Panc1 (cell line): ENCODE results near the gene CCDC8. TPM values are rescaled to one million over a fixed set of nuclear protein-coding genes. Genes with fewer than 3 reads are reported as not detected.

Source experiments
- ATAC-seq: fragments of 200-7000 bp; cut with Tn5 transposase; 2 replicates; pipeline ENCODE4 v1.9.1; 2020; ENCODE audit warnings: mild to moderate bottlenecking, moderate library complexity
- BruUV-seq: library from RNA; stranded (reverse); fragments of 400-500 nt; replicated peaks from 2 replicates; lab custom pipeline; 2021; lab: Mats Ljungman, UMichigan
- CTCF ChIA-PET: fragments of 300-600 bp; sonication (Branson Sonifier 250); formaldehyde crosslinking; loops from one replicate; lab custom pipeline; 2022; ENCODE audit warnings: antibody characterized with exemption; lab: Charles Lee
- POLR2A ChIA-PET: fragments of 300-600 bp; sonication (Branson Sonifier 250); formaldehyde crosslinking; loops from one replicate; lab custom pipeline; 2022; ENCODE audit warnings: antibody characterized with exemption; lab: Charles Lee
- DNase-seq: peaks from one replicate; pipeline ENCODE4 v3.0.0-alpha.2; 2010; ENCODE audit warnings: low read depth, low spot score
- H3K27ac ChIP-seq: 2 replicates; pipeline ENCODE4 v1.5.1; 2011; ENCODE audit warnings: mild to moderate bottlenecking, low read length, inconsistent platforms
- H3K27me3 ChIP-seq: fragments of 200-500 bp; sonication (Bioruptor generic); 2 replicates; pipeline ENCODE4 v1.6.0; 2014; ENCODE audit warnings: low read length, inconsistent platforms; ENCODE audit not compliant: control insufficient read depth, insufficient read depth
- H3K36me3 ChIP-seq: fragments of 200-500 bp; sonication (Bioruptor generic); 2 replicates; pipeline ENCODE4 v1.5.1; 2014; ENCODE audit warnings: inconsistent platforms, mild to moderate bottlenecking, low read length, moderate library complexity; ENCODE audit not compliant: control insufficient read depth, insufficient read depth
- H3K4me1 ChIP-seq: 2 replicates; pipeline ENCODE4 v1.5.1; 2011; ENCODE audit warnings: inconsistent platforms, mild to moderate bottlenecking, low read length, moderate library complexity; ENCODE audit not compliant: control insufficient read depth, insufficient read depth
- H3K4me3 ChIP-seq, 2 experiments: 2 replicates each; pipeline ENCODE4 v1.5.1; 2011 to 2012; ENCODE audit warnings: low read depth in 2 of 2, low read length in 2 of 2, mild to moderate bottlenecking in 2 of 2, inconsistent platforms in 1 of 2, moderate library complexity in 1 of 2
- H3K9me3 ChIP-seq: fragments of 200-500 bp; sonication (Bioruptor generic); 2 replicates; pipeline ENCODE4 v1.5.1; 2014; ENCODE audit warnings: low read depth, mild to moderate bottlenecking, inconsistent platforms, low read length, moderate library complexity; ENCODE audit not compliant: control insufficient read depth, insufficient read depth
- POLR2AphosphoS5 ChIP-seq: IDR thresholded peaks from 2 replicates; pipeline ENCODE4 v1.6.1; 2012; ENCODE audit warnings: mild to moderate bottlenecking, low read depth, low read length, moderate library complexity
- REST ChIP-seq, 2 experiments: IDR thresholded peaks; 2 replicates each; pipeline ENCODE4 v1.6.1; 2011 to 2012; ENCODE audit warnings: low read depth in 2 of 2, control low read depth in 1 of 2, low read length in 1 of 2, mild to moderate bottlenecking in 1 of 2, moderate library complexity in 1 of 2; ENCODE audit not compliant: insufficient read depth in 1 of 2
- SIN3A ChIP-seq: IDR thresholded peaks from 2 replicates; pipeline ENCODE4 v1.6.1; 2012; ENCODE audit warnings: low read depth, mild to moderate bottlenecking, low read length, moderate library complexity, borderline replicate concordance; ENCODE audit not compliant: insufficient read depth
- TCF7L2 ChIP-seq: IDR thresholded peaks from 2 replicates; pipeline ENCODE4 v1.6.1; 2011; ENCODE audit warnings: mild to moderate bottlenecking, low read depth, low read length, inconsistent platforms
- in situ Hi-C: cut with HindIII; loops from 2 replicates; pipeline ENCODE4 v1.10.0; 2016; ENCODE audit warnings: low sequenced_read_pairs, low pct_unique_long_range_greater_than_20kb
- intact Hi-C: fragments of 100-400 bp; cut with micrococcal nuclease; formaldehyde crosslinking; loops from one replicate; pipeline ENCODE4 v1.10.0; 2022; ENCODE audit not compliant: unreplicated experiment
- total RNA-seq: library from RNA; stranded (reverse); gene quantifications from one replicate; pipeline ENCODE4 v1.2.1, GENCODE V29; 2021; ENCODE audit not compliant: unreplicated experiment
- TF ChIP-seq, protein P1 (sequence below): fragments of 450-650 bp; IDR thresholded peaks from 2 replicates; pipeline ENCODE4 v1.5.1; 2017; ENCODE audit warnings: mild to moderate bottlenecking

Gene CCDC8
- total RNA-seq, 1 experiment from 2014 or later, result 5.4 TPM

DNA sequence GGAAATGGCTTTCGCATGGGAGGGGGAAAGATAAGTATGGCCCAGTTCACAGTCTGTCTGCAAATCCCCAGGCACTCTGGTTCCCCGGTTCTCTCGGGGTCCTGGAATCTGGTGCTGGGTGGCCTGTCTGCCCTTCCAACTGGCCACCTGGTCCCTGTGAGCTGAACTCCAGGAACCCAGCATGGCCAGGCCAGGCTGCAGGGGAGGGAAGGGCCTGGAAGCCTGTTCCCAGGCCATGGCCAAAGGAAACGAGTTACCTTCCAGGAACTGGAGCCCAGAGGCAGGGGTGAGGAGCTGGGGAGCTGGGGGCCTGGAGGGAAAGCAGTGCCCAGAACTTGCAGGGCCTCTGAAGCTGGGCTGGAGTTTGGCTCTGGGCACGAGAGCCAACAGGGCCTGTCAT, 34.5 kb upstream of the CCDC8 start:
- Histone ChIP-seq H3K36me3 (no peaks in the 10 kb centered on the region), H3K27ac (no peak overlapping the region), H3K4me3 (no peak overlapping the region), H3K27me3 (no peaks in the 10 kb centered on the region), H3K9me3 (no peaks in the 10 kb centered on the region), H3K4me1 (no peaks in the 10 kb centered on the region)
- in situ Hi-C loops, result no loop called here
- TF ChIP-seq REST (IDR thresholded peaks at IDR 0.05; ENCODE audit: insufficient read depth in 1 of 2, low read depth in 2 of 2, low read length in 1 of 2), result no peak
- no peak for TF ChIP-seq SIN3A
- TF ChIP-seq, protein P1, sequence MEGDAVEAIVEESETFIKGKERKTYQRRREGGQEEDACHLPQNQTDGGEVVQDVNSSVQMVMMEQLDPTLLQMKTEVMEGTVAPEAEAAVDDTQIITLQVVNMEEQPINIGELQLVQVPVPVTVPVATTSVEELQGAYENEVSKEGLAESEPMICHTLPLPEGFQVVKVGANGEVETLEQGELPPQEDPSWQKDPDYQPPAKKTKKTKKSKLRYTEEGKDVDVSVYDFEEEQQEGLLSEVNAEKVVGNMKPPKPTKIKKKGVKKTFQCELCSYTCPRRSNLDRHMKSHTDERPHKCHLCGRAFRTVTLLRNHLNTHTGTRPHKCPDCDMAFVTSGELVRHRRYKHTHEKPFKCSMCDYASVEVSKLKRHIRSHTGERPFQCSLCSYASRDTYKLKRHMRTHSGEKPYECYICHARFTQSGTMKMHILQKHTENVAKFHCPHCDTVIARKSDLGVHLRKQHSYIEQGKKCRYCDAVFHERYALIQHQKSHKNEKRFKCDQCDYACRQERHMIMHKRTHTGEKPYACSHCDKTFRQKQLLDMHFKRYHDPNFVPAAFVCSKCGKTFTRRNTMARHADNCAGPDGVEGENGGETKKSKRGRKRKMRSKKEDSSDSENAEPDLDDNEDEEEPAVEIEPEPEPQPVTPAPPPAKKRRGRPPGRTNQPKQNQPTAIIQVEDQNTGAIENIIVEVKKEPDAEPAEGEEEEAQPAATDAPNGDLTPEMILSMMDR, result no peak
- no peak for TF ChIP-seq TCF7L2
- TF ChIP-seq POLR2AphosphoS5, result no peak
- no TSS peak for BruUV-seq
- ChIA-PET CTCF (interaction anchor here (0.6 kb wide), 1 partner anchor 37 kb away, joined by 3 read pairs; no protein-coding TSS in a partner anchor), POLR2A (no interaction called here)
- intact Hi-C loops, result no loop called here
- ATAC-seq (no peak), DNase-seq (no peak)

GRCh38 chr19:46447006-46447405, 33.6 kb upstream of the CCDC8 start:
- H3K4me1 ChIP-seq, result no peaks in the 10 kb centered on the region
- no peaks in the 10 kb centered on the region for H3K36me3 ChIP-seq
- intact Hi-C loops, result no loop called here
- DNase-seq (no peak), ATAC-seq (no peak)
- no peak overlapping the region for H3K4me3 ChIP-seq
- in situ Hi-C loops, result no loop called here
- H3K27ac ChIP-seq, result no peak overlapping the region
- no peaks in the 10 kb centered on the region for H3K27me3 ChIP-seq
- BruUV-seq, result no TSS peak
- CTCF ChIA-PET, result no interaction called here
- POLR2A ChIA-PET, result no interaction called here
- TF ChIP-seq, protein P1, result no peak
- TF ChIP-seq REST (IDR thresholded peaks at IDR 0.05; ENCODE audit: insufficient read depth in 1 of 2, low read depth in 2 of 2, low read length in 1 of 2) (no peak), SIN3A (no peak), POLR2AphosphoS5 (no peak)
- H3K9me3 ChIP-seq, result no peaks in the 10 kb centered on the region
